IMR-90 (cell line): Measurements from ENCODE around the gene SHROOM3. TPM values are rescaled to one million over a fixed set of nuclear protein-coding genes. Genes with fewer than 3 reads are reported as not detected.
A peak's percentile ranks its signal among the peaks of the same experiment; 100 is the strongest.

Experiments used
- ATAC-seq: fragments of 200-7000 bp; cut with Tn5 transposase; 2 replicates; pipeline ENCODE4 v1.9.1; 2020; ENCODE audit warnings: low read depth, mild to moderate bottlenecking, moderate library complexity
- BruUV-seq: library from RNA; stranded (reverse); fragments of 400-500 nt; replicated peaks from 2 replicates; lab custom pipeline; 2021; lab: Mats Ljungman, UMichigan
- CTCF ChIA-PET: fragments of 300-600 bp; formaldehyde crosslinking; extraction: SDS; loops from one replicate; lab custom pipeline; 2021; ENCODE audit warnings: antibody characterized with exemption; lab: Yijun Ruan, JAX
- POLR2A ChIA-PET: fragments of 300-600 bp; sonication (Branson Sonifier 250); formaldehyde crosslinking; loops from one replicate; lab custom pipeline; 2022; ENCODE audit warnings: antibody characterized with exemption; ENCODE audit not compliant: unreplicated experiment; lab: Charles Lee
- DNase-seq: peaks from one replicate; pipeline ENCODE4 v3.0.0; 2013
- H2AFZ ChIP-seq: replicated peaks from 2 replicates; pipeline ENCODE3; 2013; ENCODE audit warnings: low read length, mild to moderate bottlenecking; ENCODE audit not compliant: poor library complexity
- H2AK5ac ChIP-seq: 2 replicates; pipeline ENCODE4 v1.6.1; 2013; ENCODE audit warnings: low read depth, low read length, inconsistent platforms
- H2AK9ac ChIP-seq: replicated peaks from 2 replicates; pipeline ENCODE3; 2013; ENCODE audit warnings: mild to moderate bottlenecking, low read depth, low read length, moderate library complexity; ENCODE audit not compliant: poor library complexity
- H2BK120ac ChIP-seq: 2 replicates; pipeline ENCODE4 v1.6.1; 2013; ENCODE audit warnings: low read depth, low read length, inconsistent platforms
- H2BK15ac ChIP-seq: 3 replicates; pipeline ENCODE4 v1.6.1; 2013; ENCODE audit warnings: low read depth, low read length, inconsistent platforms
- H2BK20ac ChIP-seq: 2 replicates; pipeline ENCODE4 v1.6.1; 2013; ENCODE audit warnings: low read depth, mild to moderate bottlenecking, inconsistent platforms, low read length, moderate library complexity
- H2BK5ac ChIP-seq: 2 replicates; pipeline ENCODE4 v1.6.1; 2013; ENCODE audit warnings: mild to moderate bottlenecking, low read depth, low read length, inconsistent platforms; ENCODE audit not compliant: poor library complexity, severe bottlenecking
- H3K14ac ChIP-seq: replicated peaks from 2 replicates; pipeline ENCODE4 v1.6.1; 2013; ENCODE audit warnings: low read depth, low read length, inconsistent platforms
- H3K18ac ChIP-seq: 2 replicates; pipeline ENCODE4 v1.6.1; 2013; ENCODE audit warnings: low read depth, low read length, control low read depth
- H3K23ac ChIP-seq: 2 replicates; pipeline ENCODE4 v1.6.1; 2013; ENCODE audit warnings: low read depth, low read length, inconsistent platforms
- H3K27ac ChIP-seq: 2 replicates; pipeline ENCODE4 v1.5.1; 2013; ENCODE audit warnings: mild to moderate bottlenecking, control low read depth, low read length; ENCODE audit not compliant: insufficient read depth
- H3K27me3 ChIP-seq: 2 replicates; pipeline ENCODE4 v1.6.1; 2013; ENCODE audit warnings: low read length; ENCODE audit not compliant: control insufficient read depth, insufficient read depth
- H3K36me3 ChIP-seq: 2 replicates; pipeline ENCODE4 v1.6.1; 2013; ENCODE audit warnings: low read length, mixed read lengths; ENCODE audit not compliant: control insufficient read depth, insufficient read depth
- H3K4ac ChIP-seq: 2 replicates; pipeline ENCODE4 v1.6.1; 2013; ENCODE audit warnings: low read depth, low read length, inconsistent platforms
- H3K4me1 ChIP-seq: 2 replicates; pipeline ENCODE4 v1.6.1; 2013; ENCODE audit warnings: low read length, mixed read lengths; ENCODE audit not compliant: control insufficient read depth, insufficient read depth
- H3K4me2 ChIP-seq: 2 replicates; pipeline ENCODE4 v1.6.1; 2013; ENCODE audit warnings: low read depth, mild to moderate bottlenecking, control low read depth, low read length, moderate library complexity
- H3K4me3 ChIP-seq: 2 replicates; pipeline ENCODE4 v1.5.1; 2013; ENCODE audit warnings: low read depth, mild to moderate bottlenecking, control low read depth, low read length, moderate library complexity; ENCODE audit not compliant: insufficient read depth
- H3K56ac ChIP-seq: 2 replicates; pipeline ENCODE4 v1.6.1; 2013; ENCODE audit warnings: low read length, inconsistent platforms; ENCODE audit not compliant: insufficient read depth; ENCODE audit errors: extremely low read depth
- H3K79me1 ChIP-seq, 2 experiments: 2 replicates each; pipeline ENCODE4 v1.6.1; 2013; ENCODE audit warnings: low read length in 2 of 2, inconsistent platforms in 1 of 2, low read depth in 1 of 2
- H3K9ac ChIP-seq: 2 replicates; pipeline ENCODE4 v1.6.1; 2013; ENCODE audit warnings: low read depth, low read length, control low read depth
- H3K9me1 ChIP-seq: 2 replicates; pipeline ENCODE4 v1.6.1; 2013; ENCODE audit warnings: low read length, inconsistent platforms; ENCODE audit not compliant: insufficient read depth
- H3K9me3 ChIP-seq: 2 replicates; pipeline ENCODE4 v1.6.1; 2013; ENCODE audit warnings: low read length; ENCODE audit not compliant: control insufficient read depth, insufficient read depth
- H4K20me1 ChIP-seq: 2 replicates; pipeline ENCODE4 v1.6.1; 2013; ENCODE audit warnings: low read length, inconsistent platforms; ENCODE audit not compliant: insufficient read depth
- H4K5ac ChIP-seq: 2 replicates; pipeline ENCODE4 v1.6.1; 2013; ENCODE audit warnings: mild to moderate bottlenecking, low read depth, low read length, control low read depth
- H4K8ac ChIP-seq, 2 experiments: 2 replicates each; pipeline ENCODE4 v1.6.1; 2013; ENCODE audit warnings: low read depth in 2 of 2, low read length in 2 of 2, control low read depth in 1 of 2, inconsistent platforms in 1 of 2
- H4K91ac ChIP-seq: 2 replicates; pipeline ENCODE4 v1.6.1; 2013; ENCODE audit warnings: low read depth, low read length, inconsistent platforms; ENCODE audit not compliant: insufficient read depth
- ELK1 ChIP-seq: fragments of 150-350 bp; IDR thresholded peaks from 2 replicates; pipeline ENCODE4 v1.6.1; 2016; ENCODE audit warnings: low read depth, mild to moderate bottlenecking, low read length, moderate library complexity, borderline replicate concordance
- MAFK ChIP-seq: IDR thresholded peaks from 2 replicates; pipeline ENCODE4 v1.6.1; 2012; ENCODE audit warnings: low read depth, low read length, improper control_type of control experiment
- MAZ ChIP-seq: IDR thresholded peaks from 2 replicates; pipeline ENCODE4 v1.6.1; 2012; ENCODE audit warnings: low read depth, mild to moderate bottlenecking, low read length, improper control_type of control experiment, moderate library complexity, borderline replicate concordance
- POLR2A ChIP-seq: IDR thresholded peaks from 2 replicates; pipeline ENCODE4 v1.6.1; 2012; ENCODE audit warnings: mild to moderate bottlenecking, low read depth, low read length
- RCOR1 ChIP-seq: IDR thresholded peaks from 2 replicates; pipeline ENCODE4 v1.6.1; 2012; ENCODE audit warnings: mild to moderate bottlenecking, low read length, improper control_type of control experiment; ENCODE audit not compliant: insufficient replicate concordance
- SMC3 ChIP-seq: fragments of 150-350 bp; IDR thresholded peaks from 2 replicates; pipeline ENCODE4 v1.6.1; 2016; ENCODE audit warnings: low read depth, mild to moderate bottlenecking, antibody characterized with exemption, low read length, moderate library complexity
- WGBS, 2 experiments: methylation state at CpG; one replicate each; pipeline versions ENCODE4 v1.1.5 to v1.1.7; 2013; ENCODE audit warnings: missing lambda C conversion rate in 2 of 2; ENCODE audit not compliant: insufficient read length in 1 of 2; ENCODE audit errors: extremely low coverage in 2 of 2; 5-methylcytosine and 5-hydroxymethylcytosine counted together
- dilution Hi-C: fragments of 300-500 bp; cut with HindIII; formaldehyde crosslinking; loops from one replicate; pipeline ENCODE4 v1.14.3; 2018; ENCODE audit warnings: low sequenced_read_pairs; ENCODE audit not compliant: unreplicated experiment
- in situ Hi-C: fragments of 300-500 bp; cut with MboI; formaldehyde crosslinking; loops from 3 replicates; pipeline ENCODE4 v1.14.3; 2019; ENCODE audit warnings: low sequenced_read_pairs, inconsistent platforms, mixed read lengths
- intact Hi-C: fragments of 100-400 bp; cut with micrococcal nuclease; formaldehyde crosslinking; loops from 2 replicates; pipeline ENCODE4 v1.10.0; 2022
- polyA plus RNA-seq, 3 experiments: library from polyadenylated mRNA; depleted of rRNA; stranded (reverse); fragments of >200 nt; gene quantifications; 2 replicates each; pipeline ENCODE4 v1.2.3, GENCODE V29; 2012; ENCODE audit warnings: low replicate concordance in 1 of 3
- total RNA-seq: library from RNA; depleted of rRNA; stranded (reverse); fragments of >200 nt; gene quantifications from 2 replicates; pipeline ENCODE4 v1.2.3, GENCODE V29; 2012

The SHROOM3 gene
- total and polyA plus RNA-seq, 2 of the 4 experiments (the other 2 are of a cell fraction) = 10.8 to 19.5 TPM

GRCh38 chr4:76740192-76740591, 305.2 kb downstream of the SHROOM3 start:
- H3K9me1 ChIP-seq = peaks cover 15% of the 10 kb centered on the region
- peak overlapping the region; percentile 87 for H3K27ac ChIP-seq
- H2AK5ac ChIP-seq = peak overlapping the region; percentile 99
- peak overlapping the region; percentile 95 for H2BK5ac ChIP-seq
- peaks cover 13 to 41% of the 10 kb centered on the region in 2 experiments for H3K79me1 ChIP-seq
- no peaks in the 10 kb centered on the region for H3K9me3 ChIP-seq
- peak overlapping the region; percentile 98; the same call in 1 of the 2 replicates for H3K14ac ChIP-seq
- H2BK15ac ChIP-seq = peak overlapping the region; percentile 17; the same call in 1 of the 3 replicates
- H3K27me3 ChIP-seq = no peaks in the 10 kb centered on the region
- H3K18ac ChIP-seq = peak overlapping the region; percentile 88
- no peak for ATAC-seq
- H4K20me1 ChIP-seq = no peaks in the 10 kb centered on the region
- dilution Hi-C loops = no loop called here
- H4K91ac ChIP-seq = peak overlapping the region; percentile 98
- intact Hi-C loops = no loop called here
- H3K36me3 ChIP-seq = peaks cover 15% of the 10 kb centered on the region
- peak overlapping the region; percentile 79 to 93; a peak in 3 of 4 replicates for H4K8ac ChIP-seq
- POLR2A ChIA-PET = interaction anchor here (0.8 kb wide), 1 partner anchor 13 kb away, joined by 4 read pairs; no protein-coding TSS in a partner anchor
- peak overlapping the region; percentile 16 for H2AK9ac ChIP-seq
- H2BK120ac ChIP-seq = peak overlapping the region; percentile 91
- in situ Hi-C loops = no loop called here
- H3K4ac ChIP-seq = peak overlapping the region; percentile 98
- H3K4me3 ChIP-seq = no peak overlapping the region
- no peak overlapping the region for H2AFZ ChIP-seq
- 0 out of 2 replicates have a peak overlapping the region, but pooled peaks have one; percentile 6 for H2BK20ac ChIP-seq
- TF ChIP-seq MAFK (no peak), POLR2A (no peak), ELK1 (no peak), MAZ (no peak), SMC3 (no peak), RCOR1 (no peak)
- no TSS peak for BruUV-seq
- H3K56ac ChIP-seq = no peak overlapping the region; the same call in 1 of the 2 replicates
- H3K4me2 ChIP-seq = no peak overlapping the region
- H3K4me1 ChIP-seq = peaks cover 38% of the 10 kb centered on the region
- DNase-seq = no peak
- 98% methylated on average over 17 of the region's 24 CpGs; no CpG with 5 or more reads in 1 of the 2 experiments for WGBS, 2 experiments
- CTCF ChIA-PET = no interaction called here
- H3K9ac ChIP-seq = no peak overlapping the region; the same call in 1 of the 2 replicates
- peak overlapping the region; percentile 91; the same call in 1 of the 2 replicates for H3K23ac ChIP-seq
- peak overlapping the region; percentile 89 for H4K5ac ChIP-seq
